DOHH2 (cell line): Measurements from ENCODE around the gene MBD2.

Experiments used
- H3F3A ChIP-seq: fragments of 200-600 bp; sonication (generic), shearing (Covaris generic); 2 replicates; pipeline ENCODE4 v1.6.0; 2016; ENCODE audit warnings: antibody characterized with exemption, mild to moderate bottlenecking; ENCODE audit not compliant: control insufficient read depth, insufficient read depth
- H3K27ac ChIP-seq: fragments of 200-600 bp; sonication (generic); 2 replicates; pipeline ENCODE4 v1.5.1; 2014; ENCODE audit warnings: low read depth, mild to moderate bottlenecking, low read length, moderate library complexity
- H3K27me3 ChIP-seq: fragments of 200-600 bp; sonication (generic); 2 replicates; pipeline ENCODE4 v1.6.1; 2014; ENCODE audit warnings: mild to moderate bottlenecking, low read length, mixed read lengths; ENCODE audit not compliant: control insufficient read depth
- H3K36me3 ChIP-seq: fragments of 200-600 bp; sonication (generic); 2 replicates; pipeline ENCODE4 v1.6.1; 2014; ENCODE audit warnings: mild to moderate bottlenecking, low read length, moderate library complexity, mixed read lengths; ENCODE audit not compliant: control insufficient read depth
- H3K4me1 ChIP-seq: fragments of 200-600 bp; sonication (generic); 2 replicates; pipeline ENCODE4 v1.6.1; 2014; ENCODE audit warnings: mild to moderate bottlenecking, low read length, mixed read lengths; ENCODE audit not compliant: control insufficient read depth
- H3K4me2 ChIP-seq: fragments of 200-600 bp; sonication (generic); 2 replicates; pipeline ENCODE4 v1.6.0; 2014; ENCODE audit warnings: mild to moderate bottlenecking, low read length, moderate library complexity
- H3K4me3 ChIP-seq: fragments of 200-600 bp; sonication (generic); 2 replicates; pipeline ENCODE4 v1.5.1; 2014; ENCODE audit warnings: mild to moderate bottlenecking, low read length, mixed read lengths
- H3K79me2 ChIP-seq: fragments of 200-600 bp; sonication (generic); 2 replicates; pipeline ENCODE4 v1.6.1; 2014; ENCODE audit warnings: mild to moderate bottlenecking, low read length, mixed read lengths; ENCODE audit not compliant: control insufficient read depth
- H3K9me2 ChIP-seq: fragments of 200-600 bp; sonication (generic); replicated peaks from 2 replicates; pipeline ENCODE4 v1.6.1; 2014; ENCODE audit warnings: mild to moderate bottlenecking, low read length, mixed read lengths; ENCODE audit not compliant: control insufficient read depth
- H3K9me3 ChIP-seq: fragments of 200-600 bp; sonication (generic); 2 replicates; pipeline ENCODE4 v1.6.1; 2014; ENCODE audit warnings: antibody characterized with exemption, low read length, mixed read lengths; ENCODE audit not compliant: control insufficient read depth, insufficient read depth
- H4K20me1 ChIP-seq: fragments of 200-600 bp; sonication (generic); 2 replicates; pipeline ENCODE4 v1.6.0; 2014; ENCODE audit warnings: low read depth, mild to moderate bottlenecking, antibody characterized with exemption, low read length, moderate library complexity; ENCODE audit not compliant: control insufficient read depth, insufficient read depth
- CTCF ChIP-seq: fragments of 200-600 bp; sonication (generic); IDR thresholded peaks from one replicate; pipeline ENCODE4 v1.5.1; 2014; ENCODE audit warnings: antibody characterized with exemption, mild to moderate bottlenecking, low read depth, low read length; ENCODE audit not compliant: poor library complexity, severe bottlenecking
- EZH2phosphoT487 ChIP-seq: fragments of 200-600 bp; sonication (generic); IDR thresholded peaks from 2 replicates; pipeline ENCODE4 v1.6.1; 2017; ENCODE audit warnings: borderline replicate concordance, mild to moderate bottlenecking, antibody characterized with exemption, low read length, moderate library complexity, mixed read lengths

MBD2 gene

GRCh38 chr18:54162431-54162830, 62.0 kb downstream of the MBD2 start:
- Histone ChIP-seq H3K4me2 (no peak overlapping the region), H3K27ac (no peak overlapping the region), H3K4me1 (no peaks in the 10 kb centered on the region), H3K9me3 (no peaks in the 10 kb centered on the region), H3K4me3 (no peak overlapping the region), H3K9me2 (no peaks in the 10 kb centered on the region), H3K27me3 (no peaks in the 10 kb centered on the region), H3K36me3 (peaks cover 99% of the 10 kb centered on the region), H4K20me1 (peaks cover 8% of the 10 kb centered on the region; the same call in 1 of the 2 replicates), H3K79me2 (peaks cover 73% of the 10 kb centered on the region), H3F3A (no peaks in the 10 kb centered on the region)
- no peak for TF ChIP-seq CTCF
- no peak for TF ChIP-seq EZH2phosphoT487

- Histone ChIP-seq H3K9me2 (no peaks in the 10 kb centered on the region), H3K36me3 (peaks cover 99% of the 10 kb centered on the region), H3K9me3 (no peaks in the 10 kb centered on the region), H3K4me2 (no peak overlapping the region), H3K27ac (no peak overlapping the region), H3K27me3 (no peaks in the 10 kb centered on the region), H3K4me3 (no peak overlapping the region), H3K4me1 (no peaks in the 10 kb centered on the region), H3F3A (peaks cover 2% of the 10 kb centered on the region; the same call in 1 of the 2 replicates), H4K20me1 (peaks cover 8% of the 10 kb centered on the region; the same call in 1 of the 2 replicates), H3K79me2 (peaks cover 61% of the 10 kb centered on the region)
- no peak for TF ChIP-seq CTCF
Measured at GRCh38 chr18:54161267-54161666, 63.2 kb downstream of the MBD2 start.

DNA sequence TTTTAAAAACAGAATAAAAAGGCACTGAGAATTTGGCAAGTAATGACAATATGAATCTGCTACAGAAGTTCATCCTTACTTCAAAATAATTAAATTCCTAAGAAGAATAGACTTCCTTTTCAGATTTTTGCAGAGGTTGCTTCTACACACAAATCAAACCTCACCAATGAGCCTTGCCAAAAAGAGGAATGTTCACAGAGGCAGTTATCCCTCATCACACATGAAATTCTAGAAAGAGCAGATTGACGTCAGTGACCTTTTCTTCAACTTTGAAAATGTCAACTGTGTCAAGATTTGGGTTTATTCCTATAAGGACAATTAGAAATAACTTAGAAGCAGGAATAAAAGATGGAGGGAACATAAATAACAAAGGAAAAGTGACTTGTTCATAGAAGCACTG, 64.6 kb downstream of the MBD2 start:
- peaks cover 10% of the 10 kb centered on the region for H3F3A ChIP-seq
- no peaks in the 10 kb centered on the region for H3K27me3 ChIP-seq
- no peak overlapping the region for H3K27ac ChIP-seq
- peaks cover 49% of the 10 kb centered on the region for H3K79me2 ChIP-seq
- no peaks in the 10 kb centered on the region for H3K9me2 ChIP-seq
- TF ChIP-seq EZH2phosphoT487, result no peak
- no peak for TF ChIP-seq CTCF
- no peak overlapping the region for H3K4me3 ChIP-seq
- no peak overlapping the region for H3K4me2 ChIP-seq
- H3K4me1 ChIP-seq, result no peaks in the 10 kb centered on the region
- peaks cover 99% of the 10 kb centered on the region for H3K36me3 ChIP-seq
- H3K9me3 ChIP-seq, result no peaks in the 10 kb centered on the region
- peaks cover 15% of the 10 kb centered on the region; the same call in 1 of the 2 replicates for H4K20me1 ChIP-seq
